ENCODE measurements around the gene YIPF5. TPM values are rescaled to one million over a fixed set of nuclear protein-coding genes. Genes with fewer than 3 reads are reported as not detected.
A peak's percentile ranks its signal among the peaks of the same experiment; 100 is the strongest.

YIPF5 gene
- total RNA-seq, 1 donor from 2014 or later: 65.6 TPM

GRCh38 chr5:144196612-144197011 lies 26.2 kb upstream of the YIPF5 start:
- TF ChIP-seq EZH2 (IDR thresholded peaks at IDR 0.05): no peak
- no peak for TF ChIP-seq EZH2phosphoT487 (IDR thresholded peaks at IDR 0.05)
- no peak for TF ChIP-seq CTCF (IDR thresholded peaks at IDR 0.05)
- Mint-ChIP-seq H3K4me3 (no peak overlapping the region), H3K36me3 (no peaks in the 10 kb centered on the region), H3K4me1 (no peaks in the 10 kb centered on the region), H3K27ac (no peak overlapping the region), H3K27me3 (ENCODE audit: insufficient read depth, low read depth) (no peaks in the 10 kb centered on the region), H3K9me3 (no peaks in the 10 kb centered on the region)
- Histone ChIP-seq H3K27me3 (no peaks in the 10 kb centered on the region), H3K9ac (no peak overlapping the region), H3K4me1 (peaks cover 4% of the 10 kb centered on the region), H3K27ac (no peak overlapping the region), H3F3A (ENCODE audit: low read depth) (no peaks in the 10 kb centered on the region), H3K9me3 (ENCODE audit: low read depth) (no peaks in the 10 kb centered on the region), H2AFZ (replicated peaks) (no peak overlapping the region), H3K36me3 (no peaks in the 10 kb centered on the region), H3K79me2 (ENCODE audit: low read depth) (no peaks in the 10 kb centered on the region), H4K20me1 (ENCODE audit: low read depth) (no peaks in the 10 kb centered on the region), H3K4me3 (no peak overlapping the region), H3K4me2 (no peak overlapping the region)
- DNase-seq (ENCODE audit: low spot score): no peak

- Mint-ChIP-seq H3K4me3 (no peak overlapping the region), H3K9me3 (no peaks in the 10 kb centered on the region), H3K36me3 (no peaks in the 10 kb centered on the region), H3K27me3 (ENCODE audit: insufficient read depth, low read depth) (no peaks in the 10 kb centered on the region), H3K4me1 (no peaks in the 10 kb centered on the region), H3K27ac (no peak overlapping the region)
- Histone ChIP-seq H3K79me2 (ENCODE audit: low read depth) (no peaks in the 10 kb centered on the region), H3K36me3 (no peaks in the 10 kb centered on the region), H3K9me3 (ENCODE audit: low read depth) (no peaks in the 10 kb centered on the region), H2AFZ (replicated peaks) (peak overlapping the region; percentile 21), H3K4me3 (no peak overlapping the region), H3K4me1 (peaks cover 4% of the 10 kb centered on the region), H3K9ac (no peak overlapping the region), H3K4me2 (no peak overlapping the region), H4K20me1 (ENCODE audit: low read depth) (no peaks in the 10 kb centered on the region), H3K27ac (no peak overlapping the region), H3K27me3 (no peaks in the 10 kb centered on the region), H3F3A (ENCODE audit: low read depth) (no peaks in the 10 kb centered on the region)
- DNase-seq (ENCODE audit: low spot score): no peak
- TF ChIP-seq EZH2 (IDR thresholded peaks at IDR 0.05): no peak
- TF ChIP-seq EZH2phosphoT487 (IDR thresholded peaks at IDR 0.05): no peak
- TF ChIP-seq CTCF (IDR thresholded peaks at IDR 0.05): no peak
Observed at GRCh38 chr5:144195448-144195847, 25.0 kb upstream of the YIPF5 start.

GRCh38 chr5:144194144-144194543 lies 23.7 kb upstream of the YIPF5 start:
- Mint-ChIP-seq H3K27me3 (ENCODE audit: insufficient read depth, low read depth) (no peaks in the 10 kb centered on the region), H3K27ac (no peak overlapping the region), H3K9me3 (no peaks in the 10 kb centered on the region), H3K4me1 (no peaks in the 10 kb centered on the region), H3K4me3 (no peak overlapping the region), H3K36me3 (no peaks in the 10 kb centered on the region)
- Histone ChIP-seq H3K36me3 (no peaks in the 10 kb centered on the region), H2AFZ (replicated peaks) (no peak overlapping the region), H3K4me1 (peaks cover 4% of the 10 kb centered on the region), H3F3A (ENCODE audit: low read depth) (no peaks in the 10 kb centered on the region), H3K4me3 (no peak overlapping the region), H3K79me2 (ENCODE audit: low read depth) (no peaks in the 10 kb centered on the region), H4K20me1 (ENCODE audit: low read depth) (no peaks in the 10 kb centered on the region), H3K27ac (no peak overlapping the region), H3K9ac (no peak overlapping the region), H3K4me2 (no peak overlapping the region), H3K9me3 (ENCODE audit: low read depth) (no peaks in the 10 kb centered on the region), H3K27me3 (no peaks in the 10 kb centered on the region)
- TF ChIP-seq EZH2phosphoT487 (IDR thresholded peaks at IDR 0.05): no peak
- no peak for TF ChIP-seq CTCF (IDR thresholded peaks at IDR 0.05)
- TF ChIP-seq EZH2 (IDR thresholded peaks at IDR 0.05): no peak
- DNase-seq (ENCODE audit: low spot score): no peak

Measured in neural progenitor cell (in vitro differentiated cells).